ENCODE results near the gene LRRC9. TPM values are rescaled to one million over a fixed set of nuclear protein-coding genes. Genes with fewer than 3 reads are reported as not detected.
"Not testable (repeated sequence)": the region's sequence is repeated elsewhere in the genome, so short reads cannot be mapped to it uniquely, and the experiment has no call there.

LRRC9 gene
- total RNA-seq, 2 experiments from 2014 or later: not detected

DNA sequence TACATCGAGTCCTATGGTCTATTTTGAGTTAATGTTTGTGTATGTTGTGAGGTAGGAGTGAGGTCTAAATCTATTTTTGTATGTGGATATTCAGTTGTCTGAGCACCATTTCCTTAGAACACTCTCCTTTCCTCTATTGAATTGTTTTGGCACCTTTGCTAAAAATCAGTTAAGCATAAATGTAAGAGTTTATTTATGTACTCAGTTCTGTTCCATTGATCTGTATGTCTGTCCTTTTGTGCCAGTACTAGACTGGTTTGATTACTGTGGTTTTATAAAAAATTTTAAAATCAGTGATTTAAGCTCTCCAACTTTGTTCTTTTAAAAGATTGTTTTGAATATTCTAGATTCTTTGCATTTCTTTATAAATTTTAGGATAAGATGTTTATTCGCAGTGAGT lies 101.7 kb downstream of the LRRC9 start:
- DNase-seq: no peak
- Mint-ChIP-seq H3K4me1 (no peaks in the 10 kb centered on the region), H3K27ac (no peak overlapping the region), H3K36me3 (ENCODE audit: low read depth) (no peaks in the 10 kb centered on the region), H3K27me3 (peaks cover 12% of the 10 kb centered on the region), H3K4me3 (no peak overlapping the region), H3K9me3 (peaks cover 2% of the 10 kb centered on the region)
- POLR2A ChIA-PET: no interaction called here
- CTCF ChIA-PET: no interaction called here

DNA sequence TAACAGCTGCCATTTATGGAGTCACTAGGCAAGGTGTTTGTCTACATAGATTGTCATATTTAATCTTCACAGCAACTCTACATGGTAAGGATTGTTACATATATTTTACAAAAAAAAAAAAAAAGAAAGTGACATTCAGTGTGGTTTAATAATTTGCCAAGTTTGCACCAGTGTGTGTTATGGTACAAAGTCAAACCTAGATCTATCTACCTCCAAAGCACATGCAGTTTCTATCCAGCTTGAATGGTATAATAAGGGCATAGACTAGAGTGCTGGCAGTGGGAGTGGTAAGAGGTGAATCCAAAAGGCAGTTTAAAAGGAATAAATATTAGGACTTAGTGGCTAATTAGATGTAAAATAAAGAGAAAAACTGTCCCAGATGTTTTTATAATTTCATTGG lies 105.6 kb downstream of the LRRC9 start:
- Mint-ChIP-seq H3K4me1 (no peaks in the 10 kb centered on the region), H3K36me3 (ENCODE audit: low read depth) (no peaks in the 10 kb centered on the region), H3K9me3 (peaks cover 2% of the 10 kb centered on the region), H3K27me3 (peaks cover 8% of the 10 kb centered on the region), H3K27ac (no peak overlapping the region), H3K4me3 (no peak overlapping the region)
- DNase-seq: no peak
- POLR2A ChIA-PET: interaction anchor here (0.7 kb wide), 1 partner anchor 26 kb away, joined by 4 read pairs; no protein-coding TSS in a partner anchor
- CTCF ChIA-PET: no interaction called here

DNA sequence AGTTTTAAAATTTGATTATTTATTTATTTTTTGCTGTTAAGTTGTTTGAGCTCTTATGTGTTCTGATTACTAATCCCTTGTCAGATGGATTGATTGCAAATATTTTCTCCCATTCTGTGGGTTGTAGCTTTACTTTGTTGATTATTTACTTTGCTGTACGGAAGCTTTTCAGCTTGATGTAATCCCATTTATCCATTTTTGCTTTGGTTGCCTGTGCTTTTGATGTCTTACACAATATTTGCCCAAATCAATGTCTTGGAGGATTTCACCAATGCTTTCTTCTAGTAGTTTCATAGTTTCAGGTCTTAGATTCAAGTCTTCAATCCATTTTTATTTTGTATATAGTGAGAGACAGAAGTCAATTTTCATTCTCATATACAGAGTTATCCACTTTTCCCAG lies 115.2 kb downstream of the LRRC9 start:
- ChIA-PET POLR2A (no interaction called here), CTCF (interaction anchor here (0.7 kb wide), 1 partner anchor 693 kb away, joined by 3 read pairs; no protein-coding TSS in a partner anchor)
- Mint-ChIP-seq H3K36me3 (ENCODE audit: low read depth) (no peaks in the 10 kb centered on the region), H3K4me1 (no peaks in the 10 kb centered on the region), H3K9me3 (no peaks in the 10 kb centered on the region), H3K27me3 (peaks cover 8% of the 10 kb centered on the region), H3K4me3 (no peak overlapping the region), H3K27ac (no peak overlapping the region)
- no peak for DNase-seq

- H3K9me3 Mint-ChIP-seq; H3K36me3 Mint-ChIP-seq (ENCODE audit: low read depth); H3K4me3 Mint-ChIP-seq; H3K27me3 Mint-ChIP-seq; CTCF ChIA-PET; DNase-seq; POLR2A ChIA-PET; H3K27ac Mint-ChIP-seq: not testable (repeated sequence)
- H3K4me1 Mint-ChIP-seq: peaks cover 11% of the 10 kb centered on the region
These were observed 128.0 kb downstream of the LRRC9 start for GRCh38 chr14:60047976-60048375.

GRCh38 chr14:60051721-60052221 lies 131.8 kb downstream of the LRRC9 start:
- H3K36me3 Mint-ChIP-seq (ENCODE audit: low read depth): no peaks in the 10 kb centered on the region
- no peak overlapping the region for H3K27ac Mint-ChIP-seq
- peaks cover 11% of the 10 kb centered on the region for H3K4me1 Mint-ChIP-seq
- ChIA-PET POLR2A (no interaction called here), CTCF (interaction anchor here (1.3 kb wide), 1 partner anchor 11 kb away, joined by 3 read pairs; no protein-coding TSS in a partner anchor)
- H3K4me3 Mint-ChIP-seq: no peak overlapping the region
- H3K27me3 Mint-ChIP-seq: peaks cover 5% of the 10 kb centered on the region
- H3K9me3 Mint-ChIP-seq: no peaks in the 10 kb centered on the region
- peak; percentile 15 for DNase-seq

GRCh38 chr14:60058087-60058486 lies 138.1 kb downstream of the LRRC9 start:
- H3K9me3 Mint-ChIP-seq: no peaks in the 10 kb centered on the region
- H3K27me3 Mint-ChIP-seq: peaks cover 12% of the 10 kb centered on the region
- H3K27ac Mint-ChIP-seq: no peak overlapping the region
- no peaks in the 10 kb centered on the region for H3K36me3 Mint-ChIP-seq (ENCODE audit: low read depth)
- no peaks in the 10 kb centered on the region for H3K4me1 Mint-ChIP-seq
- POLR2A ChIA-PET: no interaction called here
- CTCF ChIA-PET: interaction anchor here (0.7 to 0.9 kb wide), 3 partner anchors 127 to 633 kb away, joined by 3 to 4 read pairs (median 3); no protein-coding TSS in a partner anchor
- no peak for DNase-seq
- no peak overlapping the region for H3K4me3 Mint-ChIP-seq

DNA sequence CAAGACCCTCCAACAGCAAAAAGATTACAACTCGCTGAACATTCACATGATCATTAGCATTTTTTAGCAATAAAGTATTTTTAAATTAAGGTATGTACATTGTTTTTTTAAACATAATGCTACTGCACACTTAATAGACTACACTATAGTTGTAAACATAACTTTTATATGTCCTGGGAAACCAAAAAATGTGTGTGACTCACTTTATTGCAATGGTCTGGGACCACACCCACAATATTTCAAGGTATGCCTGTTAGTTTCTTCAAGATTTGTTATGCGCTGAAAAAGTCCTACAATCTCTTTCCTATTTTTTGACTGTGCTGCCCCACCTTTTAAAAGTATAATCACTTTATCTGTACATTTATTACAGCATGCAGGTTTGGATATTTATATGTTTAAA lies 141.4 kb downstream of the LRRC9 start:
- Mint-ChIP-seq H3K27ac (no peak overlapping the region), H3K4me1 (no peaks in the 10 kb centered on the region), H3K27me3 (peaks cover 15% of the 10 kb centered on the region), H3K9me3 (no peaks in the 10 kb centered on the region), H3K36me3 (ENCODE audit: low read depth) (no peaks in the 10 kb centered on the region), H3K4me3 (no peak overlapping the region)
- DNase-seq: no peak
- CTCF ChIA-PET: interaction anchor here (0.9 kb wide), 1 partner anchor 123 kb away, joined by 3 read pairs; no protein-coding TSS in a partner anchor
- POLR2A ChIA-PET: no interaction called here

GRCh38 chr14:60064491-60065072 lies 144.6 kb downstream of the LRRC9 start:
- DNase-seq: no peak
- H3K27ac Mint-ChIP-seq: no peak overlapping the region
- no peak overlapping the region for H3K4me3 Mint-ChIP-seq
- no peaks in the 10 kb centered on the region for H3K9me3 Mint-ChIP-seq
- H3K36me3 Mint-ChIP-seq (ENCODE audit: low read depth): no peaks in the 10 kb centered on the region
- H3K4me1 Mint-ChIP-seq: no peaks in the 10 kb centered on the region
- peaks cover 12% of the 10 kb centered on the region for H3K27me3 Mint-ChIP-seq
- ChIA-PET POLR2A (no interaction called here), CTCF (interaction anchor here (1.3 to 1.6 kb wide), 2 partner anchors 9 to 120 kb away, joined by 3 to 4 read pairs; no protein-coding TSS in a partner anchor)

GRCh38 chr14:60067882-60068281 lies 147.9 kb downstream of the LRRC9 start:
- Mint-ChIP-seq H3K27me3 (peaks cover 3% of the 10 kb centered on the region), H3K4me3 (no peak overlapping the region), H3K4me1 (no peaks in the 10 kb centered on the region), H3K36me3 (ENCODE audit: low read depth) (no peaks in the 10 kb centered on the region), H3K27ac (no peak overlapping the region), H3K9me3 (no peaks in the 10 kb centered on the region)
- no peak for DNase-seq
- ChIA-PET POLR2A (no interaction called here), CTCF (no interaction called here)

GRCh38 chr14:60079723-60080122 lies 159.8 kb downstream of the LRRC9 start:
- Mint-ChIP-seq H3K4me1 (no peaks in the 10 kb centered on the region), H3K27ac (no peak overlapping the region), H3K9me3 (peaks cover 5% of the 10 kb centered on the region), H3K36me3 (ENCODE audit: low read depth) (no peaks in the 10 kb centered on the region), H3K27me3 (peaks cover 16% of the 10 kb centered on the region), H3K4me3 (no peak overlapping the region)
- POLR2A ChIA-PET: no interaction called here
- no peak for DNase-seq
- CTCF ChIA-PET: no interaction called here

GRCh38 chr14:60085085-60085484 lies 165.1 kb downstream of the LRRC9 start:
- Mint-ChIP-seq H3K4me3 (no peak overlapping the region), H3K9me3 (no peaks in the 10 kb centered on the region), H3K27me3 (peaks cover 8% of the 10 kb centered on the region), H3K27ac (no peak overlapping the region), H3K4me1 (no peaks in the 10 kb centered on the region), H3K36me3 (ENCODE audit: low read depth) (no peaks in the 10 kb centered on the region)
- no peak for DNase-seq
- POLR2A ChIA-PET: no interaction called here
- CTCF ChIA-PET: no interaction called here

GRCh38 chr14:60085693-60086092 lies 165.7 kb downstream of the LRRC9 start:
- Mint-ChIP-seq H3K4me1 (peaks cover 3% of the 10 kb centered on the region), H3K27me3 (peaks cover 8% of the 10 kb centered on the region), H3K4me3 (no peak overlapping the region), H3K27ac (no peak overlapping the region), H3K36me3 (ENCODE audit: low read depth) (no peaks in the 10 kb centered on the region), H3K9me3 (no peaks in the 10 kb centered on the region)
- ChIA-PET CTCF (no interaction called here), POLR2A (no interaction called here)
- no peak for DNase-seq

GRCh38 chr14:60087668-60088067 lies 167.7 kb downstream of the LRRC9 start:
- ChIA-PET POLR2A (no interaction called here), CTCF (interaction anchor here (1.7 kb wide), 1 partner anchor 10 kb away, joined by 4 read pairs; no protein-coding TSS in a partner anchor)
- Mint-ChIP-seq H3K4me1 (peaks cover 8% of the 10 kb centered on the region), H3K4me3 (no peak overlapping the region), H3K36me3 (ENCODE audit: low read depth) (peaks cover 4% of the 10 kb centered on the region), H3K27me3 (peaks cover 8% of the 10 kb centered on the region), H3K9me3 (no peaks in the 10 kb centered on the region), H3K27ac (no peak overlapping the region)
- no peak for DNase-seq

DNA sequence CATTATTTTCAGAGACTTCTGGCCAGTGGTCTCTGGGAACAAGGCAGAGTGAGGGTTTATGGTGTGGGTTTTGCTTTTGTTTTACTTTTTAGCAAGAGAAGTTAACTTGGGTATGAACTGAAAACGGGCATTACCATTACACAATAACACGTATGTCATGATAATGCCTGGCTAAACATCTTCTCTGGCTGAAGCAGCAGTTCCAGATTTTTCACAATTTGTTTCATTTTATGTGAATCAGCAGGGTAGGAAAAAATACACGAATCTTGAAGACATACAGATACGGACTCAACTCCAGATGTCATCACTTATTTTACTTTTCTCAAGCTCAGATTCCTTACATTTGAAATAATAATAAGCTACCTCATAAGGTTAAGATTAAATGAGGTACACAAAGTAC lies 169.3 kb downstream of the LRRC9 start:
- peaks cover 7% of the 10 kb centered on the region for H3K36me3 Mint-ChIP-seq (ENCODE audit: low read depth)
- H3K4me3 Mint-ChIP-seq: no peak overlapping the region
- peaks cover 5% of the 10 kb centered on the region for H3K27me3 Mint-ChIP-seq
- H3K4me1 Mint-ChIP-seq: peaks cover 20% of the 10 kb centered on the region
- no peaks in the 10 kb centered on the region for H3K9me3 Mint-ChIP-seq
- CTCF ChIA-PET: interaction anchor here (1.7 kb wide), 1 partner anchor 12 kb away, joined by 4 read pairs; no protein-coding TSS in a partner anchor
- DNase-seq: no peak
- no peak overlapping the region for H3K27ac Mint-ChIP-seq
- POLR2A ChIA-PET: no interaction called here
